WTC11 (cell line): ENCODE results near the gene APRT. TPM values are rescaled to one million over a fixed set of nuclear protein-coding genes. Genes with fewer than 3 reads are reported as not detected.

Experiments used
- ATAC-seq: fragments of 200-7000 bp; cut with Tn5 transposase; 2 replicates; pipeline ENCODE4 v1.10.0; 2021; ENCODE audit warnings: mild to moderate bottlenecking, moderate library complexity
- CTCF ChIA-PET: fragments of 300-600 bp; sonication (Branson Sonifier 250); formaldehyde crosslinking; loops from one replicate; lab custom pipeline; 2021; ENCODE audit warnings: antibody characterized with exemption; lab: Charles Lee
- POLR2A ChIA-PET: fragments of 350-600 bp; sonication (Branson Sonifier 250); formaldehyde crosslinking; loops from one replicate; lab custom pipeline; 2021; ENCODE audit warnings: antibody characterized with exemption; lab: Charles Lee
- DNase-seq: peaks from one replicate; pipeline ENCODE4 v3.0.0; 2021; ENCODE audit warnings: low spot score
- H3K27ac Mint-ChIP-seq: 2 replicates; pipeline ENCODE4 v1.8.0; 2021; ENCODE audit warnings: mixed read lengths
- H3K27me3 Mint-ChIP-seq: 2 replicates; pipeline ENCODE4 v1.8.0; 2021; ENCODE audit warnings: low read depth, mild to moderate bottlenecking, moderate library complexity, mixed read lengths
- H3K36me3 Mint-ChIP-seq: 2 replicates; pipeline ENCODE4 v1.8.0; 2021; ENCODE audit warnings: mixed read lengths
- H3K4me1 Mint-ChIP-seq: 2 replicates; pipeline ENCODE4 v1.8.0; 2022; ENCODE audit warnings: mixed read lengths
- H3K4me3 Mint-ChIP-seq: 2 replicates; pipeline ENCODE4 v1.8.0; 2021; ENCODE audit warnings: mild to moderate bottlenecking, moderate library complexity, mixed read lengths
- H3K9me3 Mint-ChIP-seq: 2 replicates; pipeline ENCODE4 v1.8.0; 2021; ENCODE audit warnings: mixed read lengths
- FOXK1 ChIP-seq: sonication (generic); formaldehyde crosslinking; IDR thresholded peaks from 2 replicates; pipeline ENCODE4 v1.8.0; 2022; ENCODE audit warnings: mild to moderate bottlenecking, moderate library complexity, missing genetic modification reagents
- GRHL2 ChIP-seq: fragments of 250-450 bp; sonication (Bioruptor Pico); IDR thresholded peaks from 2 replicates; pipeline ENCODE4 v1.8.0; 2022; ENCODE audit warnings: mild to moderate bottlenecking, moderate library complexity; ENCODE audit not compliant: insufficient replicate concordance, severe bottlenecking
- HMGA2 ChIP-seq: fragments of 250-450 bp; sonication (Bioruptor Pico); IDR thresholded peaks from 2 replicates; pipeline ENCODE4 v1.4.0; 2021; ENCODE audit warnings: mild to moderate bottlenecking, moderate library complexity
- KAT7 ChIP-seq: sonication (generic); formaldehyde crosslinking; IDR thresholded peaks from 2 replicates; pipeline ENCODE4 v1.8.1; 2023; ENCODE audit warnings: missing genetic modification reagents, mild to moderate bottlenecking, borderline replicate concordance
- MXD4 ChIP-seq: fragments of 250-450 bp; sonication (Bioruptor Pico); IDR thresholded peaks from 2 replicates; pipeline ENCODE4 v1.8.0; 2021; ENCODE audit warnings: mild to moderate bottlenecking, moderate library complexity, borderline replicate concordance
- NR3C1 ChIP-seq: sonication (generic); formaldehyde crosslinking; conservative IDR thresholded peaks from 2 replicates; pipeline ENCODE4 v1.8.1; 2023; ENCODE audit warnings: low read depth, mild to moderate bottlenecking, missing genetic modification reagents
- PRRX2 ChIP-seq: fragments of 250-450 bp; sonication (Bioruptor Pico); IDR thresholded peaks from 2 replicates; pipeline ENCODE4 v1.8.0; 2021; ENCODE audit warnings: mild to moderate bottlenecking
- RORB ChIP-seq: fragments of 250-450 bp; sonication (Bioruptor Pico); IDR thresholded peaks from 2 replicates; pipeline ENCODE4 v1.9.0; 2021; ENCODE audit warnings: mild to moderate bottlenecking
- SOX15 ChIP-seq: fragments of 250-450 bp; sonication (Bioruptor Pico); IDR thresholded peaks from 2 replicates; pipeline ENCODE4 v1.9.0; 2021; ENCODE audit warnings: mild to moderate bottlenecking
- SP1 ChIP-seq: sonication (generic); formaldehyde crosslinking; conservative IDR thresholded peaks from 2 replicates; pipeline ENCODE4 v1.8.1; 2022; ENCODE audit warnings: missing genetic modification reagents
- TEAD4 ChIP-seq: sonication (generic); formaldehyde crosslinking; IDR thresholded peaks from 2 replicates; pipeline ENCODE4 v1.8.0; 2022; ENCODE audit warnings: mild to moderate bottlenecking, missing genetic modification reagents
- ZBTB21 ChIP-seq: sonication (generic); formaldehyde crosslinking; IDR thresholded peaks from 2 replicates; pipeline ENCODE4 v1.8.1; 2023; ENCODE audit warnings: mild to moderate bottlenecking, missing genetic modification reagents, borderline replicate concordance
- ZNF232 ChIP-seq: sonication (generic); formaldehyde crosslinking; IDR thresholded peaks from 2 replicates; pipeline ENCODE4 v1.8.0; 2022; ENCODE audit warnings: mild to moderate bottlenecking, missing genetic modification reagents
- ZNF263 ChIP-seq: sonication (generic); formaldehyde crosslinking; IDR thresholded peaks from 2 replicates; pipeline ENCODE4 v1.8.1; 2022; ENCODE audit warnings: low read depth, mild to moderate bottlenecking, moderate library complexity, missing genetic modification reagents
- ZNF671 ChIP-seq: fragments of 250-450 bp; sonication (Bioruptor Pico); IDR thresholded peaks from 2 replicates; pipeline ENCODE4 v1.8.0; 2021; ENCODE audit warnings: mild to moderate bottlenecking
- total RNA-seq: library from RNA; stranded (reverse); gene quantifications from 3 replicates; pipeline ENCODE4 v1.2.3, GENCODE V29; 2021
- TF ChIP-seq, protein P1 (sequence below): sonication (generic); formaldehyde crosslinking; IDR thresholded peaks from 2 replicates; pipeline ENCODE4 v1.8.1; 2023; ENCODE audit warnings: mild to moderate bottlenecking, moderate library complexity, missing genetic modification reagents
- TF ChIP-seq, protein P2 (sequence below): sonication (generic); formaldehyde crosslinking; IDR thresholded peaks from 2 replicates; pipeline ENCODE4 v1.8.1; 2022; ENCODE audit warnings: missing genetic modification reagents, borderline replicate concordance
- TF ChIP-seq, protein P3 (sequence below): fragments of 250-450 bp; sonication (Bioruptor Pico); IDR thresholded peaks from 2 replicates; pipeline ENCODE4 v1.9.0; 2021; ENCODE audit warnings: mild to moderate bottlenecking, borderline replicate concordance
- TF ChIP-seq, protein P4 (sequence below): fragments of 250-450 bp; sonication (Bioruptor Pico); IDR thresholded peaks from 2 replicates; pipeline ENCODE4 v1.8.0; 2021; ENCODE audit warnings: mild to moderate bottlenecking

The APRT gene
- total RNA-seq, 1 experiment from 2014 or later, result 288 TPM

DNA sequence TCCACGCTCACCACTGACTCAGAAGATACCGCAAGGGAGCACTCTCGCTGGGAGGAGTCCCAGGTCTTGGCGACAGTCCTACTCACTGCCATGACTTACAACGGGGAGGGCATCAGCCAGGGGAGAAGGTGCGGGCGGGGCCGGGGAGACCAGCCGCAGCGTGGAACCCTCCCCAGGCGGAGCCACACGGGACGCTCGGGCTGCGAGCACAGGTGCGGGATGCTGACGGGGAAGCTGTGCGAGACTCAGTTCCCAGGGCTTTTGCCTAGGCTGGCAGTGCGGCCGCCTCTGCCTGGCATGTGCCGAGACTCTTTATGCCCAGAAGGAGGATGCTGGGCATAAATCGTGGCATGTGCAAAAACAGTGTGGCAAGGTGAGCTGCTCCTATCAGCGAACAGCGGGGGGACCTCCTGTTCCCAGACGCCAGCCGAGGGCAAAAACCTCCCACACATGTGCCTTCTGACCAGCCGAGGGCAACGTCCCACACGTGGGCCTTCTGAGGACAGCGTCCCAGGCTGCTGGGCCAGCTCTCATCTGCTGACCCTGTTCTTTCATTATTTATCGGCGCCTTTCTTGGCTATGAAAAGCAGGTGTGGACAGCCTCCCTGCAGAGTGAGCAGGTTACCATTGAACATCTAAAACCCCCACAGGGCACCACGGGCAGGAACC is 38.9 kb upstream of the APRT start:
- Mint-ChIP-seq H3K4me3 (no peak overlapping the region), H3K27ac (no peak overlapping the region), H3K36me3 (peaks cover 15% of the 10 kb centered on the region)
- CTCF ChIA-PET, result interaction anchor here (1.0 to 1.8 kb wide), 2 partner anchors 8 to 113 kb away, joined by 3 to 7 read pairs; no protein-coding TSS in a partner anchor
- POLR2A ChIA-PET, result no interaction called here
- no peak for DNase-seq
- TF ChIP-seq FOXK1 (no peak), TEAD4 (CRISPR knock-in tag) (no peak)
- TF ChIP-seq, protein P1, sequence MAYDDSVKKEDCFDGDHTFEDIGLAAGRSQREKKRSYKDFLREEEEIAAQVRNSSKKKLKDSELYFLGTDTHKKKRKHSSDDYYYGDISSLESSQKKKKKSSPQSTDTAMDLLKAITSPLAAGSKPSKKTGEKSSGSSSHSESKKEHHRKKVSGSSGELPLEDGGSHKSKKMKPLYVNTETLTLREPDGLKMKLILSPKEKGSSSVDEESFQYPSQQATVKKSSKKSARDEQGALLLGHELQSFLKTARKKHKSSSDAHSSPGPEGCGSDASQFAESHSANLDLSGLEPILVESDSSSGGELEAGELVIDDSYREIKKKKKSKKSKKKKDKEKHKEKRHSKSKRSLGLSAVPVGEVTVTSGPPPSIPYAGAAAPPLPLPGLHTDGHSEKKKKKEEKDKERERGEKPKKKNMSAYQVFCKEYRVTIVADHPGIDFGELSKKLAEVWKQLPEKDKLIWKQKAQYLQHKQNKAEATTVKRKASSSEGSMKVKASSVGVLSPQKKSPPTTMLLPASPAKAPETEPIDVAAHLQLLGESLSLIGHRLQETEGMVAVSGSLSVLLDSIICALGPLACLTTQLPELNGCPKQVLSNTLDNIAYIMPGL (CRISPR knock-in tag), result no peak
- TF ChIP-seq, all 79 proteins: peak for 0
- ATAC-seq, result no peak
- Mint-ChIP-seq H3K27me3 (no peaks in the 10 kb centered on the region), H3K4me1 (peaks cover 9% of the 10 kb centered on the region), H3K9me3 (no peaks in the 10 kb centered on the region; the same call in 1 of the 2 replicates)

DNA sequence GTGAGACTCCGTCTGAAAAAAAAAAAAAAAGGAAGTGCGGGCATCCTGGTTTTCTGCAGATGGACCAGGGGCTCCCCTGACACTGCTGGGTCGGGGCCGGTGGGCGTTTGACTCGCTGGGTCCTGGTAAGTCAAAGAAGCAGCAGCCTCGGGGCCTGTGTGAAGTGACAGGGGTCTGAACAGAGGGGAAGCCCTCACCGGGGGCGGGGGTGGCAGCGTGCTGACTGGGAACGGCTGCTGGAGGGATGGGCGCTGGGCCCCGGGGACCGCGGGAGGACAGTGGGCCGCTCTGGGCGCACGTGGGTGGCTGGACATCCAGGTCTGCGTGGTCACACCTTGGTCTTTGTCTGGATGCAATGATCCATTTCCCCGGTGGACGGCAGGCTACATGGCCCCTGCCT is 36.8 kb upstream of the APRT start:
- ChIA-PET CTCF (interaction anchor here (1.2 kb wide), 1 partner anchor 33 kb away, joined by 3 read pairs; no protein-coding TSS in a partner anchor), POLR2A (no interaction called here)
- TF ChIP-seq, protein P2, sequence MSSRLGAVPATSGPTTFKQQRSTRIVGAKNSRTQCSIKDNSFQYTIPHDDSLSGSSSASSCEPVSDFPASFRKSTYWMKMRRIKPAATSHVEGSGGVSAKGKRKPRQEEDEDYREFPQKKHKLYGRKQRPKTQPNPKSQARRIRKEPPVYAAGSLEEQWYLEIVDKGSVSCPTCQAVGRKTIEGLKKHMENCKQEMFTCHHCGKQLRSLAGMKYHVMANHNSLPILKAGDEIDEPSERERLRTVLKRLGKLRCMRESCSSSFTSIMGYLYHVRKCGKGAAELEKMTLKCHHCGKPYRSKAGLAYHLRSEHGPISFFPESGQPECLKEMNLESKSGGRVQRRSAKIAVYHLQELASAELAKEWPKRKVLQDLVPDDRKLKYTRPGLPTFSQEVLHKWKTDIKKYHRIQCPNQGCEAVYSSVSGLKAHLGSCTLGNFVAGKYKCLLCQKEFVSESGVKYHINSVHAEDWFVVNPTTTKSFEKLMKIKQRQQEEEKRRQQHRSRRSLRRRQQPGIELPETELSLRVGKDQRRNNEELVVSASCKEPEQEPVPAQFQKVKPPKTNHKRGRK (CRISPR knock-in tag), result no peak
- TF ChIP-seq, protein P3, sequence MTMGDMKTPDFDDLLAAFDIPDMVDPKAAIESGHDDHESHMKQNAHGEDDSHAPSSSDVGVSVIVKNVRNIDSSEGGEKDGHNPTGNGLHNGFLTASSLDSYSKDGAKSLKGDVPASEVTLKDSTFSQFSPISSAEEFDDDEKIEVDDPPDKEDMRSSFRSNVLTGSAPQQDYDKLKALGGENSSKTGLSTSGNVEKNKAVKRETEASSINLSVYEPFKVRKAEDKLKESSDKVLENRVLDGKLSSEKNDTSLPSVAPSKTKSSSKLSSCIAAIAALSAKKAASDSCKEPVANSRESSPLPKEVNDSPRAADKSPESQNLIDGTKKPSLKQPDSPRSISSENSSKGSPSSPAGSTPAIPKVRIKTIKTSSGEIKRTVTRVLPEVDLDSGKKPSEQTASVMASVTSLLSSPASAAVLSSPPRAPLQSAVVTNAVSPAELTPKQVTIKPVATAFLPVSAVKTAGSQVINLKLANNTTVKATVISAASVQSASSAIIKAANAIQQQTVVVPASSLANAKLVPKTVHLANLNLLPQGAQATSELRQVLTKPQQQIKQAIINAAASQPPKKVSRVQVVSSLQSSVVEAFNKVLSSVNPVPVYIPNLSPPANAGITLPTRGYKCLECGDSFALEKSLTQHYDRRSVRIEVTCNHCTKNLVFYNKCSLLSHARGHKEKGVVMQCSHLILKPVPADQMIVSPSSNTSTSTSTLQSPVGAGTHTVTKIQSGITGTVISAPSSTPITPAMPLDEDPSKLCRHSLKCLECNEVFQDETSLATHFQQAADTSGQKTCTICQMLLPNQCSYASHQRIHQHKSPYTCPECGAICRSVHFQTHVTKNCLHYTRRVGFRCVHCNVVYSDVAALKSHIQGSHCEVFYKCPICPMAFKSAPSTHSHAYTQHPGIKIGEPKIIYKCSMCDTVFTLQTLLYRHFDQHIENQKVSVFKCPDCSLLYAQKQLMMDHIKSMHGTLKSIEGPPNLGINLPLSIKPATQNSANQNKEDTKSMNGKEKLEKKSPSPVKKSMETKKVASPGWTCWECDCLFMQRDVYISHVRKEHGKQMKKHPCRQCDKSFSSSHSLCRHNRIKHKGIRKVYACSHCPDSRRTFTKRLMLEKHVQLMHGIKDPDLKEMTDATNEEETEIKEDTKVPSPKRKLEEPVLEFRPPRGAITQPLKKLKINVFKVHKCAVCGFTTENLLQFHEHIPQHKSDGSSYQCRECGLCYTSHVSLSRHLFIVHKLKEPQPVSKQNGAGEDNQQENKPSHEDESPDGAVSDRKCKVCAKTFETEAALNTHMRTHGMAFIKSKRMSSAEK (CRISPR knock-in tag), result no peak
- no peak for TF ChIP-seq HMGA2 (CRISPR knock-in tag)

DNA sequence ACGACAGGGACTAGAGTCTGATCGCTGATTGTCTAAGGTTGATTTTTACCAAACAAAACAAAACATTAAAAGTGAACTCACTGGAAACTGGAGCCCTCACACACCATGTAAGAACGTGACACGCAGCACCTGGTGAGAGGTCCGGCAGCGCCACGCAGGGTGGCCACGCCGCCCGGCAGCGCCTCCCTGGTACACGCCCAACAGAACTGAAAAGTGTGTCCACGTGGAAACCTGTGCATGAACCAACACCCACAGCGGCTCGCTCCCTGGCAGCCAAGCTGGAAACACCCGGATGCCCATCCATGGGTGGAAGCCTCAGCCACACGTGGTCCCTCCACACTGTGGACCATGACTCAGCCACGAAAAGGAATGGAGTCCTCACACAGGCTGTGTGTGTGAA is 35.9 kb upstream of the APRT start:
- ChIA-PET CTCF (interaction anchor here (0.8 kb wide), 1 partner anchor 17 kb away, joined by 3 read pairs; no protein-coding TSS in a partner anchor), POLR2A (no interaction called here)
- DNase-seq, result no peak
- Mint-ChIP-seq H3K4me3 (no peak overlapping the region), H3K36me3 (peaks cover 15% of the 10 kb centered on the region), H3K27ac (no peak overlapping the region), H3K9me3 (no peaks in the 10 kb centered on the region; the same call in 1 of the 2 replicates), H3K4me1 (no peaks in the 10 kb centered on the region), H3K27me3 (no peaks in the 10 kb centered on the region)
- no peak for ATAC-seq
- TF ChIP-seq ZNF263 (CRISPR knock-in tag), result no peak
- TF ChIP-seq ZNF671 (CRISPR knock-in tag), result no peak
- TF ChIP-seq PRRX2 (CRISPR knock-in tag), result no peak
- no peak for TF ChIP-seq SP1 (CRISPR knock-in tag)
- TF ChIP-seq ZBTB21 (CRISPR knock-in tag), result no peak
- TF ChIP-seq TEAD4 (CRISPR knock-in tag), result no peak
- TF ChIP-seq SOX15 (CRISPR knock-in tag), result no peak
- TF ChIP-seq KAT7 (CRISPR knock-in tag), result no peak
- no peak for TF ChIP-seq GRHL2 (CRISPR knock-in tag)
- no peak for TF ChIP-seq RORB
- TF ChIP-seq, protein P4, sequence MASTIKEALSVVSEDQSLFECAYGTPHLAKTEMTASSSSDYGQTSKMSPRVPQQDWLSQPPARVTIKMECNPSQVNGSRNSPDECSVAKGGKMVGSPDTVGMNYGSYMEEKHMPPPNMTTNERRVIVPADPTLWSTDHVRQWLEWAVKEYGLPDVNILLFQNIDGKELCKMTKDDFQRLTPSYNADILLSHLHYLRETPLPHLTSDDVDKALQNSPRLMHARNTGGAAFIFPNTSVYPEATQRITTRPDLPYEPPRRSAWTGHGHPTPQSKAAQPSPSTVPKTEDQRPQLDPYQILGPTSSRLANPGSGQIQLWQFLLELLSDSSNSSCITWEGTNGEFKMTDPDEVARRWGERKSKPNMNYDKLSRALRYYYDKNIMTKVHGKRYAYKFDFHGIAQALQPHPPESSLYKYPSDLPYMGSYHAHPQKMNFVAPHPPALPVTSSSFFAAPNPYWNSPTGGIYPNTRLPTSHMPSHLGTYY, result no peak
- no peak for TF ChIP-seq NR3C1 (CRISPR knock-in tag)
- no peak for TF ChIP-seq ZNF232 (CRISPR knock-in tag)
- no peak for TF ChIP-seq MXD4 (CRISPR knock-in tag)

More for the DNA sequence above, 36.8 kb upstream of the APRT start:
- Mint-ChIP-seq H3K9me3 (no peaks in the 10 kb centered on the region; the same call in 1 of the 2 replicates), H3K4me1 (no peaks in the 10 kb centered on the region), H3K27me3 (no peaks in the 10 kb centered on the region), H3K4me3 (no peak overlapping the region), H3K36me3 (peaks cover 15% of the 10 kb centered on the region), H3K27ac (no peak overlapping the region)
- DNase-seq, result no peak
- ATAC-seq, result no peak
